ENCODE measurements around the gene CORO2B. TPM values are rescaled to one million over a fixed set of nuclear protein-coding genes. Genes with fewer than 3 reads are reported as not detected.
"Not testable (repeated sequence)": the region's sequence is repeated elsewhere in the genome, so short reads cannot be mapped to it uniquely, and the experiment has no call there.

Gene CORO2B
- total RNA-seq, 1 experiment from 2014 or later: not detected

DNA sequence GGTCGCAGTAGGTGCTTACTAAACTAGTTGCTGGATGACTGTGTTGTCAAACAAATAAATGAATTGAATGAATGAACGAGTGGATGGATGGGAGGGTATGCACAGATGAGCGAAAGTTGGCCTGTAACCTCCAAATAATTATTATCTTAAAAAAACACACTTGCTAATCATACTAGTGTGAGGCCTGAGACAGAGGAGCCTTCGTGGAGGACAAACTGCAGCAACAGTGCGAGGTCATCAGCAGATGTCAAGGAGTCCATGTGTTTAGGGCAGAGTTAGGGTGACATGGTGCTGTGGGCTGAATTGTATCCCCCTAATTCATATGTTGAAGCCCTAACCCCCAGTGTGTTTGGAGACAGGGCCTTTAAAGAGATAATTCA, 24.4 kb downstream of the CORO2B start:
- Histone ChIP-seq H3K4me3 (no peak overlapping the region), H3K27ac (no peak overlapping the region), H3K9me3 (replicated peaks) (no peaks in the 10 kb centered on the region), H3K27me3 (replicated peaks) (no peaks in the 10 kb centered on the region), H3K36me3 (no peaks in the 10 kb centered on the region), H3K4me1 (replicated peaks) (peaks cover 6% of the 10 kb centered on the region; the same call in 1 of the 2 replicates)
- DNase-seq (ENCODE audit: low read depth in 1 of 2, low spot score in 2 of 2): no peak

- Histone ChIP-seq H3K36me3 (no peaks in the 10 kb centered on the region), H3K9me3 (replicated peaks) (no peaks in the 10 kb centered on the region), H3K4me1 (replicated peaks) (peaks cover 6% of the 10 kb centered on the region; the same call in 1 of the 2 replicates), H3K27me3 (replicated peaks) (no peaks in the 10 kb centered on the region), H3K27ac (no peak overlapping the region), H3K4me3 (no peak overlapping the region)
- no peak for DNase-seq (ENCODE audit: low read depth in 1 of 2, low spot score in 2 of 2)
Measured at GRCh38 chr15:68603951-68604350, 25.2 kb downstream of the CORO2B start.

DNA sequence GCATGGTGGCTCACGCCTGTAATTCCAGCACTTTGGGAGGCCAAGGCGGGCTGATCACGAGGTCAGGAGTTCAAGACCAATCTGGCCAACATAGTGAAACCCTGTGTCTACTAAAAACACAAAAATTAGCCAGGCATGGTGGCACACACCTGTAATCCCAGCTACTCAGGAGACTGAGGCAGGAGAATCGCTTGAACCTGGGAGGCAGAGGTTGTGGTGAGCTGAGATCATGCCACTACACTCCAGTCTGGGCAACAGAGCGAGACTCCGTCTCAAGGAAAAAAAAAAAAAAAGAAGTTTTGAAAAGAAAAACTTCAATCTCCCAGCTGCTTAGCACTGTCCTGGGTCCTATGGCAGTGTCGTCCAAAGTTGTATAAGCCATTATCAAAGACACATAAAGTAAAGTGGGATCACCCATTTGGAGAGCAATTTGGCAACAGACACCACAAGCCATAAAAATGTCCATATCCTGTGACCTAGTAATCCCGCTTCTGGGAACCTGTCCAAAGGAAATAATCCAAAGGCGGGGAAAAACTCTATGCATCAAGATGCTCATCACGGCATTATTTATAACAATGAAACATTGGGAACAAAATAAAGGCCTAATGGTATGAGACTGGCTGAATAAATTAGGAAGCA, 26.2 kb downstream of the CORO2B start:
- peak in 1 of 2 experiments; percentile 23 for DNase-seq (ENCODE audit: low read depth in 1 of 2, low spot score in 2 of 2)

GRCh38 chr15:68606375-68606774, 27.6 kb downstream of the CORO2B start:
- DNase-seq (ENCODE audit: low read depth in 1 of 2, low spot score in 2 of 2): no peak
- H3K27ac ChIP-seq: no peak overlapping the region
- no peaks in the 10 kb centered on the region for H3K9me3 ChIP-seq (replicated peaks)
- H3K4me3 ChIP-seq: no peak overlapping the region
- no peaks in the 10 kb centered on the region for H3K36me3 ChIP-seq
- no peaks in the 10 kb centered on the region for H3K4me1 ChIP-seq (replicated peaks)
- H3K27me3 ChIP-seq (replicated peaks): 0 out of 2 replicates have a peak, but pooled peaks cover 1% of the 10 kb centered on the region

More for the DNA sequence above, 26.2 kb downstream of the CORO2B start:
- not testable (repeated sequence) for H3K27ac ChIP-seq; H3K36me3 ChIP-seq; H3K4me1 ChIP-seq (replicated peaks); H3K27me3 ChIP-seq (replicated peaks); H3K4me3 ChIP-seq; H3K9me3 ChIP-seq (replicated peaks)

GRCh38 chr15:68608206-68608843, 29.5 kb downstream of the CORO2B start:
- DNase-seq (ENCODE audit: low read depth in 1 of 2, low spot score in 2 of 2): no peak
- 0 out of 2 replicates have a peak, but pooled peaks cover 5% of the 10 kb centered on the region for H3K27me3 ChIP-seq (replicated peaks)
- no peak overlapping the region for H3K27ac ChIP-seq
- no peaks in the 10 kb centered on the region for H3K36me3 ChIP-seq
- H3K4me3 ChIP-seq: no peak overlapping the region
- H3K4me1 ChIP-seq (replicated peaks): no peaks in the 10 kb centered on the region
- no peaks in the 10 kb centered on the region for H3K9me3 ChIP-seq (replicated peaks)

DNA sequence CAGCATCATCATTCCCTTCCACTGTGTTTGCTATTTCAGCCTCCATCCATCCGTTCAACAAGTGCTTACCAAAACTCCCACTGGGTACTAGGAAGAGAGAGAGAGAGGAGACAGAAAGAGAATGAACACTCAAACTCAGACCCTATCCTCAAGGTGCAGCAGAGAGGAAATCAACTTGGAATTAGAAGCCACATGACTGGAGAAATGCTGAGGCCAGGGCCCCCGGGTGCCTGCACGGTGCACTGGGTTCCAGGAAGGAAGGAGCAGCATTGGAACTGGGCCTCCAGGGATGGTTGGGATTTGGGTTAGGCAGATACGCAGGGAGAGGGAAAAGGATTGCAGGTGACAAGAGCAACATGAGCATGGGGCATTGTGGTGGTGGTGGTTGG, 30.0 kb downstream of the CORO2B start:
- no peak overlapping the region for H3K4me3 ChIP-seq
- H3K27me3 ChIP-seq (replicated peaks): 0 out of 2 replicates have a peak, but pooled peaks cover 5% of the 10 kb centered on the region
- no peak overlapping the region for H3K27ac ChIP-seq
- no peaks in the 10 kb centered on the region for H3K36me3 ChIP-seq
- no peaks in the 10 kb centered on the region for H3K4me1 ChIP-seq (replicated peaks)
- H3K9me3 ChIP-seq (replicated peaks): no peaks in the 10 kb centered on the region
- DNase-seq (ENCODE audit: low read depth in 1 of 2, low spot score in 2 of 2): no peak

- H3K4me3 ChIP-seq: no peak overlapping the region
- H3K27me3 ChIP-seq (replicated peaks): 0 out of 2 replicates have a peak, but pooled peaks cover 5% of the 10 kb centered on the region
- no peak for DNase-seq (ENCODE audit: low read depth in 1 of 2, low spot score in 2 of 2)
- no peaks in the 10 kb centered on the region for H3K36me3 ChIP-seq
- H3K27ac ChIP-seq: no peak overlapping the region
- no peaks in the 10 kb centered on the region for H3K4me1 ChIP-seq (replicated peaks)
- H3K9me3 ChIP-seq (replicated peaks): no peaks in the 10 kb centered on the region
Measured at GRCh38 chr15:68609629-68610028, 30.8 kb downstream of the CORO2B start.

- no peak for DNase-seq (ENCODE audit: low read depth in 1 of 2, low spot score in 2 of 2)
- Histone ChIP-seq H3K4me1 (replicated peaks) (no peaks in the 10 kb centered on the region), H3K4me3 (no peak overlapping the region)
Measured at GRCh38 chr15:68610825-68611224, 32.0 kb downstream of the CORO2B start.

GRCh38 chr15:68612503-68612902, 33.7 kb downstream of the CORO2B start:
- Histone ChIP-seq H3K9me3 (replicated peaks) (no peaks in the 10 kb centered on the region), H3K4me3 (no peak overlapping the region), H3K27me3 (replicated peaks) (0 out of 2 replicates have a peak, but pooled peaks cover 5% of the 10 kb centered on the region), H3K4me1 (replicated peaks) (no peaks in the 10 kb centered on the region), H3K36me3 (no peaks in the 10 kb centered on the region), H3K27ac (no peak overlapping the region)
- DNase-seq (ENCODE audit: low read depth in 1 of 2, low spot score in 2 of 2): no peak

More at GRCh38 chr15:68610825-68611224, 32.0 kb downstream of the CORO2B start:
- Histone ChIP-seq H3K36me3 (no peaks in the 10 kb centered on the region), H3K27me3 (replicated peaks) (0 out of 2 replicates have a peak, but pooled peaks cover 5% of the 10 kb centered on the region), H3K27ac (no peak overlapping the region), H3K9me3 (replicated peaks) (no peaks in the 10 kb centered on the region)

DNA sequence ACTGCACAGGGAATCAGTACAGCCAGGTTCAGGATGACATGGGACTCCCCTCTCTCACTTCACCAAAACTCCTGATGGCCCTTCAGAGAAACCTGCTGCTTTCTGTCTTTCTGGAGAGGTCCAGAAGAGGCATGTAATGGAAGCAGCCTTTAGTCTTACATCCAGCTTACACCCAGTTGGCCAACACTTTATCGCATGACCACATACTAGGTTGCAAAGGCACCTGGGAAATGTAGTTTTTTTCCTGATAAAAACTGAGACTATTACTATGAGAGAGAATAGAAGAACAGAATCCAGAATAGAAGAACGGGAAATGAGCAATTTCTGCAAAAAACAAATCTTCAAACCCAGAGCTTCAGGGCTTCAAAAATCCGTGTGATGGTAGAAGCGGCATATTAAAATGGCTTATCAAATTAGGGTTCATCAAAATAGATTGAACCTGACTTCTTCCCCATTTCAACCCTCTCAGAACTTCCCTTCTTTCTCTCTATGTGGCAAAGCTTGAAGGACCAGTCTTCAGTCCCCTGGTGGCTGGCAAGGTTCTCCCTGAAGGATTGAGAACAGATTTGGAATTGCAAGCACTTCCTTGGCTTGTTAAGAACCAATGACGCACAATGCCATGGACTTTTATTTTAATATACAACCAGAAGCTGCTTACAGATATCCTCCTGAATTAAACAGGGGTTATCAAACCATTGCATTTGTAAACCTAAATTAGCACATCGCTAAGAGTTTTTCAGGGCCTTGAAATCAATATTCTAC, 34.4 kb downstream of the CORO2B start:
- Histone ChIP-seq H3K4me3 (no peak overlapping the region), H3K9me3 (replicated peaks) (no peaks in the 10 kb centered on the region), H3K36me3 (no peaks in the 10 kb centered on the region), H3K27ac (no peak overlapping the region), H3K4me1 (replicated peaks) (no peaks in the 10 kb centered on the region), H3K27me3 (replicated peaks) (0 out of 2 replicates have a peak, but pooled peaks cover 5% of the 10 kb centered on the region)
- DNase-seq (ENCODE audit: low read depth in 1 of 2, low spot score in 2 of 2): no peak

- no peak overlapping the region for H3K4me3 ChIP-seq
- H3K27ac ChIP-seq: no peak overlapping the region
- no peaks in the 10 kb centered on the region for H3K4me1 ChIP-seq (replicated peaks)
- H3K9me3 ChIP-seq (replicated peaks): no peaks in the 10 kb centered on the region
- no peaks in the 10 kb centered on the region for H3K36me3 ChIP-seq
- no peak for DNase-seq (ENCODE audit: low read depth in 1 of 2, low spot score in 2 of 2)
- 0 out of 2 replicates have a peak, but pooled peaks cover 5% of the 10 kb centered on the region for H3K27me3 ChIP-seq (replicated peaks)
Measured at GRCh38 chr15:68614286-68615035, 35.7 kb downstream of the CORO2B start.

DNA sequence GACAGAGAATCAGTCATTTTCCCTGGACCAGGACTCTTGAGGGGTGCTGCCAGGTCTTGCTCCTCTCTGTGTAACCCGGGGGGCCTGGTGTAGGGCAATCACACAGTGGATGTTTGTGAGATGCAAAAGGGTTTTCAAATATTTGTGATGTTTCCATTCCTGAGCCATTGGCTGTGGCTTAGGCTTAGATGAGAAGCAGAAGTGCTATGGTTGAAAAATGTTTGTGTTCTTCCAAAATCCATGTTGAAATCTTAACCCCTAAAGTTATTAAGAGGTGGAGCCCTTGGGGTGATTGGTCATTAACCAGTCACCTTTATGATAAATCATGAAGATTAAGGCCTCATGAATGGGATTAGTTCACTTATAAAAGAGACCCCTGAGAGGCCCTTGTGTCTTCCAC, 36.5 kb downstream of the CORO2B start:
- no peak for DNase-seq (ENCODE audit: low read depth in 1 of 2, low spot score in 2 of 2)
- Histone ChIP-seq H3K9me3 (replicated peaks) (no peaks in the 10 kb centered on the region), H3K4me1 (replicated peaks) (no peaks in the 10 kb centered on the region), H3K27me3 (replicated peaks) (0 out of 2 replicates have a peak, but pooled peaks cover 5% of the 10 kb centered on the region), H3K4me3 (no peak overlapping the region), H3K36me3 (no peaks in the 10 kb centered on the region), H3K27ac (no peak overlapping the region)

DNA sequence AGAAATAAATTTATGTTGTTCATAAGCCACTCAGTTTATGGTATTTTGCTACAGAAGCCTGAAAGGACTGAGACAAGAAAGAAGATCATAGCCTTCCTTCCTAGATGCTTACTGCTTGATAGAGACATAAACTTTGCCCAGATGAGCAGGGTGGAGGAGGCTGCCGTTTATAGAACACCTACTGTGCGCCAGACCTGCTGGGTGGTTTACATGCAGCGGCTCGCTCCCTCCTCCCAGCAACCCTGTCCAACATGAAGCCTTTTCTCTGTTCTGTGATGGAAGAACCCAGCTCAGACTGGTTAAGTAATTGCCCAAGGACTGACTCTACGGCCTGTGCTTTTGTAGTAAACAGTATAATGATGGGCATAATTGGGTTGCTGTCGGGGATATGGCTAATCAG, 37.0 kb downstream of the CORO2B start:
- Histone ChIP-seq H3K9me3 (replicated peaks) (no peaks in the 10 kb centered on the region), H3K4me1 (replicated peaks) (no peaks in the 10 kb centered on the region), H3K36me3 (no peaks in the 10 kb centered on the region), H3K27ac (no peak overlapping the region), H3K27me3 (replicated peaks) (0 out of 2 replicates have a peak, but pooled peaks cover 5% of the 10 kb centered on the region), H3K4me3 (no peak overlapping the region)
- DNase-seq (ENCODE audit: low read depth in 1 of 2, low spot score in 2 of 2): no peak
